HEK293 (cell line): ENCODE measurements around the gene CDH3.

Source experiments
- CTCF ChIP-seq: fragments of 450-650 bp; formaldehyde crosslinking; IDR thresholded peaks from 2 replicates; pipeline ENCODE4 v1.5.1; 2016; ENCODE audit warnings: missing biosample characterization, missing genetic modification characterization
- ZBTB21 ChIP-seq: fragments of 450-650 bp; formaldehyde crosslinking; IDR thresholded peaks from 2 replicates; pipeline ENCODE4 v1.5.1; 2017; ENCODE audit warnings: missing biosample characterization, missing genetic modification characterization
- ZNF549 ChIP-seq: fragments of 450-650 bp; IDR thresholded peaks from 2 replicates; pipeline ENCODE4 v1.5.1; 2018; ENCODE audit warnings: missing biosample characterization, missing genetic modification characterization, mild to moderate bottlenecking, inconsistent platforms, moderate library complexity

- TF ChIP-seq ZBTB21 (tag by site-specific recombination) (no peak), CTCF (tag by site-specific recombination) (no peak), ZNF549 (no peak)
Observed at GRCh38 chr16:68642436-68643101, 2.5 kb upstream of the CDH3 start.
